HPDE6-E6E7 (cell line): ENCODE measurements around the gene NEAT1.

Experiments used
- DNase-seq: peaks from one replicate; pipeline ENCODE4 v3.0.0; 2011; ENCODE audit warnings: missing footprints; ENCODE audit errors: extremely low spot score

NEAT1 gene

DNA sequence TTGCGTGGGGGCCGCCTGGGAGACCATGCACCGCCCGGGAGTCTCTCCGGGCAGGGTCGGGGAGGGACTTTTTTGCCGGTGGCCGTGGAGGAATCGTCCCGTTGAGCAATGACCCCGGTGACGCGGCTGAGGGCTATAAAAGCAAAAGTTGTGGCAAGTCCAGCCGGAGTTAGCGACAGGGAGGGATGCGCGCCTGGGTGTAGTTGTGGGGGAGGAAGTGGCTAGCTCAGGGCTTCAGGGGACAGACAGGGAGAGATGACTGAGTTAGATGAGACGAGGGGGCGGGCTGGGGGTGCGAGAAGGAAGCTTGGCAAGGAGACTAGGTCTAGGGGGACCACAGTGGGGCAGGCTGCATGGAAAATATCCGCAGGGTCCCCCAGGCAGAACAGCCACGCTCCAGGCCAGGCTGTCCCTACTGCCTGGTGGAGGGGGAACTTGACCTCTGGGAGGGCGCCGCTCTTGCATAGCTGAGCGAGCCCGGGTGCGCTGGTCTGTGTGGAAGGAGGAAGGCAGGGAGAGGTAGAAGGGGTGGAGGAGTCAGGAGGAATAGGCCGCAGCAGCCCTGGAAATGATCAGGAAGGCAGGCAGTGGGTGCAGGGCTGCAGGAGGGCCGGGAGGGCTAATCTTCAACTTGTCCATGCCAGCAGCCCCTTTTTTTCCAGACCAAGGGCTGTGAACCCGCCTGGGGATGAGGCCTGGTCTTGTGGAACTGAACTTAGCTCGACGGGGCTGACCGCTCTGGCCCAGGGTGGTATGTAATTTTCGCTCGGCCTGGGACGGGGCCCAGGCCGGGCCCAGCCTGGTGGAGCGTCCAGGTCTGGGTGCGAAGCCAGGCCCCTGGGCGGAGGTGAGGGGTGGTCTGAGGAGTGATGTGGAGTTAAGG, at the start of gene NEAT1:
TSS of gene NEAT1 (plus strand) at position 166 of the 883 bp plus-strand sequence.
- no peak for DNase-seq

DNA sequence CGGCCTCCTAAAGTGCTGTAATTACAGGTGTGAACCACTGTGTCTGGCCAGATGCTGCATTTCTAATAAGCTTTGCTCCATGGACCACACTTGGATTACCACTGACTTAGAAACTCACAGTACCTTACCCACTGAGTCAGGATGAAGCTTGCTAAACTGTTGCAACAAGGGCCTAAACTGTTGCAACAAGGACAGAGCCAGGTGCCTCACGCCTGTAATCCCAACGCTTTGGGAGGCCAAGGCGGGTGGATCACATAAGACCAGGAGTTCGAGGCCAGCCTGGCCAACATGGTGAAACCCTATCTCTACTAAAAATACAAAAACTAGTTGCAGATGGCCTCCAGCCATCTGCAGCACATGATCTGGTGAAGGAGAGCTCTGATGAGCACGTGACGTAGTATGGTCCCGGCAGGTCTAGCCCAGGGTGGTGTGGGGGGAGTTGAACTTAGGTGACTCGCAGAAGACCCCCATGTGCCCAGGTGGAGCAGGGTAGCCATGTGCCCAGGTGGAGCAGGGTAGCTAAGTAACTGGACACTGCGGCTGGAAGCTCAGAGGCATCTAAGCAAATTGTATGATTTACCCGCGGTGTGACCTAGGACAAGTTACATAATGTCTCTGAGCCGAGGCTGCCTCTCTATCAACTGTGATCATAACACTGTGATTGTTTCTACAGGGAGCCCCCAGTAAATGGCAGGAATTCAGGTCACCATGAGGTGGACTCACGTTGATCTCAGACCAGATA, 48.6 kb upstream of the NEAT1 start:
- no peak for DNase-seq

DNA sequence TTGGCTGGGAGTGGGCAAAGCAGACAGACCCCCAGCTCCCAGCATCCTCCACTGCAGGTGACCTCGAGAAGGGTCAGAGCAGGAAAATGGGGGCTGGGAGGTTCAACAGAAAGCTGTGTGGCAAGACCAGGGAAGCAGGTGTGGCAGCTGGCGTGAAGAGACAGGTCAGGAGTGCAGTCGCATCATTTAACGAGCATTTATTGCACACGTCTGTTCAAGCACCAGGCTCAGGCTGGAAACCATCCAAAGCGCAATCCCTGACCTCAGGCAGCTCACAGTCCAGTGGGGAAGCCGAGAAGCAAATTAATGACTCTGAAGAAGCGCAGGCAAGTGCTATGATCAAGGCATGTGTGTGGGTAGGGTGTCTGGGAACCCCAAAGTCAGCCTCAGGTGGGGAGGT, 47.6 kb upstream of the NEAT1 start:
- no peak for DNase-seq

DNA sequence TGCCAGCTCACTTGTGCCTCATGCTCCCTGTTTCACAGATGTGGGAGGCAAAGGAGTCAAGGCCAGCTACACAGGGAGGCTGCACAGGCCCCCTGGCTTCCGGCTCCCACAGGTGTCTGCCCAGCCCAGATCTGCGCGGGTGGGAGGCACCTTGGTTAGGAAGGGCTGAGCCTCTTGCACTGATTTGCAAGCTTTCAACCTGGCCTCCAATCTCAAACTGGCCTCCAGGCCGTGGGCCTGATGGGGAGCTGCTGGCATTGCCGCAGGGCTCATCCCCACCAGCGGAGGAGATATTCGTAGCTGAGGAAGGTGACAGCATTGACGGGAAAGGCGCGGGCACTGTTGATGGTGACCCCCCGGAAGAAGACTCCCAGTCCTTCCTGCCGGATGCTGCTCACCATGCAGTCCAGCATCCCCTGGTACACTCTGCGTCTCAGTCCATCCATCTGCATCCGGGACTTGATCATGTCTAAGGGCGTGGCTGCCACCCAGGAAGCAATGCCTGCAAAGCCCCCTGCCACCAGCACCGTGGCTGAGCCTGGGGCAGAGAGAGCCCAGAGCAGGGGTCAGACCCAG, 46.4 kb upstream of the NEAT1 start:
- no peak for DNase-seq

DNA sequence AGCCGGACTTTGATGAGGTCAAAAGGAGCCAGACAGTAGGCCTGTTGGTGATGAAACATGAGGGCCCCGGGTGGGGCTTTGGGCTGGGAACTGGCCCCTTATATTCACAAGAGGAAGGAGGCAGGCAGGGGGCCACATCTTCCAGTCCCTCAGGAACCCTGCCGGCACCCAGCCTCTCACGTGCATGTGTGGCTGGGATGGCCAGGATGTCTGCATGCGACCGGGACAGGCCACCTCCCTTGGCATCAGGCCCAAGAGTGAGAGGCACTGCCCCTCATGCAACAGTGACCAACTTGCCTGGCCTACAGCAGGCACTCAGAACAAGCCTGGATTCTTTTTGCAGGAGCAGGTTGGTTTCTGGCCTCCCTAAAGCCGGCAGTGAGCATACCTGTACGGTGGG, 45.6 kb upstream of the NEAT1 start:
- no peak for DNase-seq

DNA sequence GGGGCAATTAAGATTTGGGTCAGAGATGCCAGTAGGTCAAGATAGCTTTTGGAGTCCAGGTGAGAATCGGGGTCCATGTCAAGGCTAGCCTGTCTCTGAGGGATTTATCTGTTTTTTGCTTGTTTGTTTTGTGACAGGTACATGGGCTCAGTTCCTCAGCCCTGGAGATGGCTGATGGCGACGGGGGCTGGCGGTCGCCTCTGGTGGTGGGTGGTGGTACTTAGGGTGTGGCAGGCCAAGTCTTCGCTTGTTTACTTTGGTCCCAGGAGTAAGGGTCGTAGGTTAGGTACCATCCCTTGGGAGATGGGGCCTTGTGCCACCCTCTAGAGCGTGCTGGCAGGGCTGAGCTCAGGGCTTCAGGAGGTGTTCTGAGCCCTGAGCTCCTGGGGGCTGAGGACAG, 44.8 kb upstream of the NEAT1 start:
- DNase-seq, result no peak

DNA sequence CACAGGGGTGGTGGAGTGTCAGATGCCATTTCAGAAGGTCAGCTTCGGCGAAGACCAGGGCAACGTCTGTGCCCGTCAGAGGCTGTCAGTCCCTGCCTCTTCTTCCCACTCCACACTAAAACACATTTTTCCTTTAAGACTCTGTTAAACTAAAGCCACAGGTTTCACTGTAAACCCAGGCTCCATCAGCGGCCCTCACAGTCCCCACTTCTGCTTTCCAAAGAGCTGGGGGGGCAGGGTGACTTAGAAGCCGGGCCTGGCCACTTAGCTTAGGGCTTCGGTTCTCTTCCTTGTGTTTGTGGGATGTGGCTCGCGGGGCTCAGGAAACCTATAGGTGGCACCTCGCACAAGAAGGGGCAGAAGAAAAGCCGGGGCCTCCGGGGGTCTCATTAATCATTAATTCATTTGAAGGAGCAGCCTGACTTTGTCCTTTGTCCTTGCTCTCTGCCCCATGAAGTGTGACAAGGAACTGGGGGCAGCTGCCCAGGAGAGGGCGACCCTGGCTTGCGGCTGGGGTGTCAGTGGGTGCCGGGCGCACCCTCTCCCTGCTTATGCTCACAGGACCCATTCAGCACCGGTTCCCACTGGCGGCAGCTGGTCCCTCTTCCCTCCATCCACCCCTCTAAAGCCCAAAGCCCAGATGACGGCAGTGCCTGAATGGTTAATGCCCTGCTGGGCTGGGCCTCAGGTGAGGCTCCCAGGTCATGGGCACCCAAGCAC, 44.2 kb upstream of the NEAT1 start:
- DNase-seq, result no peak

DNA sequence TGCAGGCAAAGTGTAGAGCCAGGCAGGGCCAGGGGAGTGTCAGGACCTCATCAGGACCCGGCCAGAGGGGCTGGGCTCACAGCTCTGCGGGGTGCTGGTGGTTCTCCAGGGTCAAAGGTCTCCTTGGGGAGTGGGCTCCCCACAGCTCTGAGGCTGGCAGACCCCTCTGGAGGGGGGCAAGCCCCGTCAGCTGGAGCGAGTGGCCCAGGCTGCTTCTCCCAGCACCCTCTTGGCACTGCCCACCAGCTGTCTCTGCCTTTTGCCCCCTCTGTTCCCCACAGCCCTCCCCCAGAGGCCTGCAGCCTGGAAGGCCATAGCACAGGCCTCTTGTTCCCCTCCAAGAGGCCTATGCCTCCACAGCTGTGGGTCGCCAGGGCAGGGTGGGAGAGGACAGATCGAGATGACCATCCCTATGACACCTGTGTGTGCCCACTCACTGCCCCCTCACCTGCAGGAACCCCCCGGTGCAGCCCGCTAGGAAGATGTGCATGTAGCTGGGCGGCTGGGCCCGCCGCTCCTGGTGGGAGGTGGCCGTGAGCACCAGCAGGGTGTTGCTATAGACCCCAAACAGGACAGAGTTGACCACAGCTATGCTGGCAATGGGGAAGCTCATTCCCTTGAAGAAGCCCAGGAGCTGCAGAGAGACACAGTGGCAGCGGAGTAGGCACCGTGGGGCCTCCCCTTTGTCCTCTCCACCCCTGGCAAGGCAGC, 43.5 kb upstream of the NEAT1 start:
- DNase-seq, result no peak

DNA sequence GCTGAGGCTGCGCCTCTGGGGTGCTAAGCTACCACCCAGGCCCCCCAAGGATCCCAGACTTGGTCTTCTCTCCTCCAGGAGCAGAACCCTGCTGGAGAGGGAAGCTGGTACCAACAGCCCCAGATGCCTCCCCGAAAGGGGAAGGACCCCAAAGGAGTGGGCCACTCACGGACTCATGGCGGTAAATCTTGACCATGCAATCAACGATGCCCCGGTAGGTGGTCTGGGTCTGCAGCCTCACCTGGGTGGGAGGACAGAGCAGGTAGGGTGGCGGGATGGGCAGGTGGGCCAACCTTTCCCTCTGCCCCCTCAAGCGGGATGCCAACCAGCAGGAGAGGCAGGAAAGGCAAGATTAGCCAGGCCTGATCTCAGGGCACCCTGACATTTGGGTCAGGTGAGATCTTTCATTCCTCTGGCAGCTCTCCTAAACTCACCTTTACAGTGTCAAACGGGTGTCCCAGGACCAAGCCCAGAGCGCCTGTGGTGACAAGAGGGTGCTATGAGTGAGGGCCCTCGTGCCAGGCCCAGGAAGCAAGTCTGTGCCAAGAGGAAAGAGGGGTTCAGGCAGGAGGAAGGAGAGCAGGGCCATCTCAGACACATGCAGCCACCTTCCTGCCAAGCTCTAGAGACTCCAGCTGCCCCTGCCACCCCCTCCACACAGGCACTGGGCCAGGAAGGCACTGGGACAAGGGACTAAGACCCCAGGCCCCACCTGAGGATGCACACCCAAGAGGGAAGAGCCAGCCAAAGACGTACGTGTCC, 42.7 kb upstream of the NEAT1 start:
- no peak for DNase-seq

DNA sequence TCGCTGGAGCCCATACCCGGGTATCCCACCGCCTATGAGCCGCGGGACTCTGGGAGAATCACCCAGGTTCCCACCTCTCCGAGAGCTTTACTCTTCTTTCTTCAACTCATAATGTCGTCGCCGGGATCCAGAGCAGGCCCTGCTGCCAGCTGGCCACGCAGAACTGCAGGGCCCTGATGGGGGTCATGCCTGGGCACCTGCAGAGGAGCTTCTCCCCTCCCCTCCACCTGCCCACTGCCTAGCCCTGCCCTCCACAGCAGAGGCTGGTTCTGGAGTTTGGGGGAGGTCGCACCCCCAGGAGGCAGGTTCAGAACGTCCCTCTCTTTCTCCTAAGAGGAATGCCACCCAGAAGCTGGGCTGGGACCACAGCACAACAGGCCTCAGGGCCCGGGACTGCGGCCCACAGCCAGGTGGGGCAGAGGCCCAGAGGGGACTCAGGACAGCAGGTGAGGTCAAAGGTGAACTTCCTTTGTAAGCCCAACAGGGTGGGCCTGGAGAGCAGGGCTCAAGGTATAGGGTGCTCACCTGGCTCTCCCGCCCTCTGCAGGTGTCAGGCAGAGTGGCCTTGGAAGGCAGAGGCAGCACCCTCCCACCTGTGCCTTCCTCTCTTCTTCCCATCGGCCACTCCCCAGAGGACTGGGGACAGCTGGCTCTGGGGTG, 42.0 kb upstream of the NEAT1 start:
- no peak for DNase-seq

DNA sequence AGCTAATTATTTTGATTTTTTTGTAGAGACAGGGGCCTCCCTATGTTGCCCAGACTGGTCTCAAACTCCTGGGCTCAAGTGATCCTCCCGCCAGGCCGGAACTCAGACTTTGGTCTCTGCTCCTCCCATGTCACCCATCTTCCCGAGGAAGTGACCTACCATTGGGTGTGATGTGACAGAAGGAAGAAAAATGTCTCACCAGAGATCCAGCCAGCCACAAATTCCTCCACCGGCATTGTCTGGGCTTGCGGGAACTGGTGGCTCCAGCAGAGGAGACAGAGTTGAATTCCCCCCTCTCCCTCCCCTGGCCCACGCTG, 40.9 kb upstream of the NEAT1 start:
- DNase-seq, result peak; percentile 62

DNA sequence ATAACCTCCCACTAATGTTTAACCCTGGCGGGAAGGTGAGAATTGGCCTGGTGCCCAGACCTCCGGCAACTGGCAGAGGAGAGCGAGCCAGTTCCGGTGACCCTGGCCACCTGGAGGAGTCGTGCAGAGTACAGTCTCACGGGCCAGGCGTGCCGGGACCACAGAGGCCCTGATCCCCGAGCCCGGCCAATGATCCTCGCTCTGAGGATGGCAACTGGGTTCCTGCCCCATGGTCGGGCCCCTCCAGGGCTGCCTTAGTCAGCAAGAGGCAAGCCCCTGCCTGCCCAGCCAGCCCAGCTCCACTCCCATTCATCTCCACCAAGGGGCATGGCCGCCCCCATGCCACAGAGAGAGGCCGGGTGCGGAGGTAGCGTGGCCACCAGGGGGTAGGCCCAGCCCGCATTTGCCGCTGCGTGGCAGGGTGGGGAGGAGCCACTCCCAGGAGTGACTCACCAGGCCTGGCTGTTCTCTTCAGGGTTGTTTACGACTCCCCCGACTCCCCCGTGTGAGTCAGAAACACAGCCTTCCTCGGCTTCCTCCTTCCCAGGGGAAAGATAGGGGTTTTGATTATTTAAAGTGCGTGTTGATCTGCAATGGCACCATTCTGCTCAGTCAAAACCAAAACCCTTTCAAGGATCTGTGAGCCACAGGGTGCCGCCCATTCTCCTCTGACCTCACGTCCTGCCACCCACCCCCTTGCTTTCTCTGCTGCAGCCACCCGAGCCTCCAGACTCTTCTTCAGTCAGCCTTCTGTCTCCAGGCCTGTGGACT, 40.4 kb upstream of the NEAT1 start, which contains the start of gene SLC25A45:
TSS of gene SLC25A45 (minus strand) at position 614 of the 771 bp plus-strand sequence. CDS start 695 bp downstream, outside the sequence.
- DNase-seq, result peak; percentile 90

DNA sequence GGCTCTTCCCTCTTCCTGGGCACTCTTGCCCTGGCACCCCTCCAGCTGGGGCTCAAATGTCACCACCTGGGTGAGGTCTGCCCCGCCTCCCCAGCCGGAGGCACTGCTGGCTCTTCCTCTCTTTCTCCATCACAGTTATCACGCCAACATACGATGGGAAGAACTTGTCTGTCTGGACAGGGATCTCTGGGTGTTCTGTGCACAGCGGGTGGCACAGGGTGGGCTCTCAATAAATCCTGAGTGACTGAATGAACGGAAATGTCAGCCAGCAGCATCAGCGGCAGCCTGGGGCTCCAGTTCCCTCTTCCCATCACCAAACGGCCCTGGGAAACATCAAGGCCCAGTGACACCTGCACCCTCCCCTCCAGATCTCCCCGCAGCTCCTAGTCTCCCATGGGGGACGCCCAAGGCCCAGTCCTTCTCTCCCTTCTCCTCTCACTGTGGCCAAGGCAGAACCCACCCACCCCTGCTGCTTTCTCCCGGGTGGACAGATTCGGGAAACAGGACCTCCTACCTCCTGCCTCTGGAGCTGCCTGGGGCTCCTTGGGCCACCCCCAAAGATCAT, 39.7 kb upstream of the NEAT1 start:
- DNase-seq, result no peak

DNA sequence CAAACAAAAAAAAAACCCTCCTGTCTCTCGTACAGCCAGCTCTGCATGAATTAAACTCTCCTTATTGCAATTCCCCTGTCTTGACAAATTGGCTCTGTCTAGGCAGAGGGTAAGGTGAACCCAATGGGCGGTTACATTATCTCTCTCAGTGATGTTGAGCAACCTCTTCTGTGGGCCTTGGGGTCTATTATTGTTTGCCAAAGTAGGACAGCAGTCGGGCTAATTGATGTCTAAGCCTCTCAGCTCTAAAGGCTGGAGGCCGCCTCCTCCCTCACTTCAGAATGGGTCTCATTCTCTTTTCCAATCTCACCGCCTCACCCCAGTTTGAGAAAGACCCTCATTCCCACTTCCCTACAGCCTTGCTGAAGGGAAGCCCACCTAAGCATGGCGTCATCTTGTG, 38.8 kb upstream of the NEAT1 start:
- DNase-seq, result no peak

DNA sequence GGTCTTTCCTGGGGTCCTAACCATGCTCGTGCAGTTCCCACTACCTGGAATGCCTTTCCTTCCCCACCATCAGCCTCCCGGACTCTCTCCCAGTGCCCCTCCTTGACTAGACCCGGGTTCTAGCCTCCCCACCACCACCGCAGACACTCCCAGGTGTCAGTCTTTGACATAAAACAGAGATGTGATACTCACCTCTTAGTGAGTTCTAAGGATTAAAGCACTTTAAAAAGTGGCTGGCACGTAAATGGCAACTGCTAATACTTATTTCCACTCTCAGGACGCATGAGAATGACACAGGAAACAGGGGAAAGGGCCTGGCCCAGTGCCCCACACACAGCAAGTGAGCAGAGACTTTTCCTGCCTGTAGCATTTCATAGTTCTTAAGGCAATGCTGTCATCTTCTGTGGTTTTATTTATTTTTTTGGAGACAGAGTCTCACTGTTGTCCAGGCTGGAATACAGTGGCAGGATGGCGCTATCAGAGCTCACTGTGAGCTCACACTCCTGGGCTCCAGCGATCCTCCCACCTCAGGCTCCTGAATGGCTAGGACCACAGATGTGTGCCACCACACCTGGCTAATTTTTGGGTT, 38.2 kb upstream of the NEAT1 start:
- DNase-seq, result no peak

DNA sequence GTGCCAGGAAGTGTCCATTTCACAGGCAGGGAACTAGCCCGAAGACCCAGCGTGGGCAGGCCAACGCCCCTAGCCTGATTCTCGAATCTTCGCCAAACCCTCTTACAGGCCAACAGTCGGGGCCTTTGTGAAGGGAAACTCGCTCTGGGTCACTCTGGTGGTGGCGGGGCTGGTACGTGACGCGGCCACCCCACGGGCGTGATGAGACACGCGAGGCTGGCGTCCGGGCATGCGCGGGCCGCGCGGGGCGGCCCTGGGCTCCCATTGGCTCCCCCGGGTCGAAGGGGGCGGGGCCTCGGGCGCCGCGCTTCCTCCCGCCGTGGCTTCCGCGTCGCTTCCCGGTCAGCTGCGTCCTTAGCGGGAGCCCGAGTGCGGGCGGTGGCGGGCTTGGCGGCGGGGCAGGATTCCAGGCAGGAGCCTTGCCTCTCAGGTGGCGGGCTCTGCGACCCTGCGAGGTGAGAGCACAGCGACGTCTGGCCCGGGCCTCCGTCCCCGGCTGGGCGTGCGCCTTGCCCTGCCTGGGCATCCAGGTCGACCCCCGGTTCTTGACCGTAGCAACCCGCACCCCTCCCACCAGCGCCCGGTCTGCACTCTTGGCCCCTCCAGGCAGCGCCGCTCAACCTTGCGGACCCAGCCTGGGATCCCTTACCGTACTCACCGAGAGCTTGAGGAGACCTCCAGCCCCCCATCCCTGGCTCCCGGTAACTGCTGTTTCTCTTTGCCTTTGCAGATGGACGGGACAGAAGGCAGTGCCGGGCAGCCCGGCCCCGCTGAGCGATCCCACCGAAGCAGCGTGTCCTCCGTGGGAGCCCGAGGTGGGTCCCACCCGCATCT, 36.1 kb upstream of the NEAT1 start, which contains the start of gene FRMD8:
TSS of gene FRMD8 (plus strand) at position 331 of the 834 bp plus-strand sequence. CDS start at position 731, 400 bp downstream.
- peak; percentile 84 for DNase-seq

DNA sequence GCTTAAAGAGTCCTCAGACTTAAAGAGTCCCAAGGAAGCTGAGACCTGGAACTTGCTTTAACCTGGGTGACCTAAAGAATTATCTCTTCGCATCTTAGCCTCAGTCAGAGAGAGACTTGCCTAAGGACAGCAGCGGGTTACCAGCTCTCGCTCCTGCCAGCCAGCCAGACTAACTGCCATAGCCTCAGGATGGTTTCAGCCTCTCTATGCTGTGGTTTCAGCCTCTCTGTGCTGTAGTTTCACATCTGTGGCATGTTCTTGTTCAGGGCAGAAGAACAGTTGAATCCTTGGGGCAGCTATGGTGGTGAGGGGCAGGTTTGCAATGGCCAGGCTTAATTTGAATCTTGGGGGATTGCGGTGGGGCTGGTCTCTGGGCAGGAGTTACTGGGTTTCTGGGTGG, 33.9 kb upstream of the NEAT1 start:
- no peak for DNase-seq
